ENCODE results near the gene CADM4. TPM values are rescaled to one million over a fixed set of nuclear protein-coding genes. Genes with fewer than 3 reads are reported as not detected.

Gene CADM4
- polyA plus RNA-seq, 4 donors: 1.1 to 6.8 (median 4.9) TPM; not detected in 1

GRCh38 chr19:43574424-43575155 lies 65.1 kb downstream of the CADM4 start:
- no peaks in the 10 kb centered on the region for H3K9me3 ChIP-seq (ENCODE audit: control insufficient read depth in 2 of 2, insufficient read depth in 1 of 2, low read depth in 1 of 2, low read length in 1 of 2)
- no peaks in the 10 kb centered on the region for H3K27me3 ChIP-seq (ENCODE audit: control insufficient read depth in 3 of 3, insufficient read depth in 3 of 3, low read length in 3 of 3)
- H3K36me3 ChIP-seq (ENCODE audit: control insufficient read depth in 3 of 3, insufficient read depth in 2 of 3, low read depth in 1 of 3, low read length in 3 of 3): peaks cover 0 to 18% (median 2%) of the 10 kb centered on the region in 3 donors
- peaks cover 0 to 16% (median 0%) of the 10 kb centered on the region in 3 donors for H3K4me1 ChIP-seq (ENCODE audit: control insufficient read depth in 3 of 3, insufficient read depth in 2 of 3, low read depth in 1 of 3, low read length in 2 of 3)
- peak overlapping the region; percentile 38 to 99 (median 85) for H3K4me3 ChIP-seq (ENCODE audit: low read depth in 1 of 3, low read length in 3 of 3)
- FAIRE-seq: no peak
- peak overlapping the region in 2 of 3 donors; percentile 79 to 83 for H3K27ac ChIP-seq (ENCODE audit: low read depth in 1 of 3, low read length in 2 of 3)
- no peak for DNase-seq
- 22 to 33% (median 27%) methylated on average over 12 of the region's 12 CpGs for whole genome bisulfite sequencing, 3 donors

Other genes starting within 250 kb of the CADM4 start
- gene TEX101, start 225.0 kb downstream of the CADM4 start, polyA plus RNA-seq: not detected
- 1 to 10 TPM in 1 of 4 donors, under 1 TPM in 2, not detected in 1; 0.73 to 1.1 (median 0.86) TPM for gene LYPD3, start 174.2 kb downstream of the CADM4 start, polyA plus RNA-seq
- 10 to 100 TPM in 3 of 4 donors, 1 to 10 TPM in 1; 6.2 to 33.6 (median 23.6) TPM for gene PHLDB3, start 135.1 kb downstream of the CADM4 start, polyA plus RNA-seq
- 100 to 1,000 TPM; 118 to 164 (median 129) TPM for gene ETHE1, start 112.6 kb downstream of the CADM4 start, polyA plus RNA-seq
- 1 to 10 TPM; 1.1 to 4.5 (median 1.9) TPM for gene ZNF575, start 106.7 kb downstream of the CADM4 start, polyA plus RNA-seq
- gene XRCC1, start 64.3 kb downstream of the CADM4 start, polyA plus RNA-seq: 10 to 100 TPM in 3 of 4 donors, 1 to 10 TPM in 1; 9.7 to 46.3 (median 16.0) TPM
- gene PINLYP, start 64.0 kb downstream of the CADM4 start, polyA plus RNA-seq: 10 to 100 TPM in 1 of 4 donors, 1 to 10 TPM in 3; 5.1 to 13.8 (median 9.1) TPM
- 1 to 10 TPM; 2.0 to 8.8 (median 3.9) TPM for gene IRGQ, start 43.7 kb downstream of the CADM4 start, polyA plus RNA-seq
- gene ZNF576, start 43.3 kb downstream of the CADM4 start, polyA plus RNA-seq: 10 to 100 TPM; 14.7 to 24.2 (median 17.2) TPM
- 1 to 10 TPM in 1 of 4 donors, under 1 TPM in 3; 0.27 to 1.0 (median 0.49) TPM for gene SRRM5, start 27.8 kb downstream of the CADM4 start, polyA plus RNA-seq
- gene ZNF428, start 20.2 kb downstream of the CADM4 start, polyA plus RNA-seq: 10 to 100 TPM; 16.8 to 43.2 (median 25.3) TPM
- gene PLAUR, start 30.3 kb upstream of the CADM4 start, polyA plus RNA-seq: 10 to 100 TPM in 2 of 4 donors, 1 to 10 TPM in 2; 4.1 to 17.6 (median 9.5) TPM
- under 1 TPM in 1 of 4 donors, not detected in 3; 0.04 TPM for gene IRGC, start 76.2 kb upstream of the CADM4 start, polyA plus RNA-seq
- 10 to 100 TPM; 21.3 to 32.4 (median 26.5) TPM for gene SMG9, start 115.1 kb upstream of the CADM4 start, polyA plus RNA-seq
- 1 to 10 TPM in 2 of 4 donors, not detected in 2; 1.1 to 2.6 TPM for gene KCNN4, start 141.1 kb upstream of the CADM4 start, polyA plus RNA-seq
- 1 to 10 TPM in 2 of 4 donors, under 1 TPM in 1, not detected in 1; 0.35 to 2.3 (median 1.1) TPM for gene LYPD5, start 162.6 kb upstream of the CADM4 start, polyA plus RNA-seq
- gene ZNF283, start 187.5 kb upstream of the CADM4 start, polyA plus RNA-seq: 10 to 100 TPM in 1 of 4 donors, 1 to 10 TPM in 3; 1.3 to 15.1 (median 3.1) TPM
- gene ZNF404, start 244.1 kb upstream of the CADM4 start, polyA plus RNA-seq: 1 to 10 TPM in 3 of 4 donors, not detected in 1; 1.8 to 9.9 (median 2.0) TPM

Measured in small intestine (tissue), 7 donors.